ENCODE data around the gene GALNT16. TPM values are rescaled to one million over a fixed set of nuclear protein-coding genes. Genes with fewer than 3 reads are reported as not detected.
"Not testable (repeated sequence)": the region's sequence is repeated elsewhere in the genome, so short reads cannot be mapped to it uniquely, and the experiment has no call there.

GALNT16 gene
- total RNA-seq, 4 donors from 2014 or later: 2.1 to 4.6 (median 3.4) TPM

GRCh38 chr14:69374235-69374634, 114.3 kb downstream of the GALNT16 start:
- no peak for DNase-seq (ENCODE audit: low spot score in 2 of 2)
- no peaks in the 10 kb centered on the region for H3K4me1 ChIP-seq
- H3K4me3 ChIP-seq: no peak overlapping the region
- H3K36me3 ChIP-seq: peaks cover 37% of the 10 kb centered on the region
- TF ChIP-seq POLR2A (IDR thresholded peaks at IDR 0.05) (no peak), CTCF (IDR thresholded peaks at IDR 0.05) (no peak), EP300 (IDR thresholded peaks at IDR 0.05) (no peak), POLR2AphosphoS5 (IDR thresholded peaks at IDR 0.05) (no peak)
- H3K27me3 ChIP-seq: no peaks in the 10 kb centered on the region
- H3K9me3 ChIP-seq: no peaks in the 10 kb centered on the region
- no peak overlapping the region for H3K27ac ChIP-seq

DNA sequence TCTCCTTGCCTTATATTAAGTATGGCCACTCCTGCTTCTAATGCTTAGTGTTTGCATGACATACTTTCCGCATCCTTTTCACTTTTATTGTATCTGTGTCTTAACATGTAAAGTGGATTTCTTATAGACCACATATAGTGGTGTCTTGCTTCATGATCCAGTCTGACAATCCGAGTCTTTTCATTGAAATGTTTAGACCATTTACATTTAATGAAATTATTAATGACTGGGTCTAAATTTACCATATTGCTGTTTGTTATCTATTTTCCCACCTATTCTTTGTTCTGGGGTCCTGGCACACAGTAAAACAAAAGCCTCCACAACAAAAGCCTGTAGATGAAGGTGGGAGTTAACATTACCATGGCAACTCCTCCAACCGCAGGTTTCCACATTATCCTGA, 115.2 kb downstream of the GALNT16 start:
- H3K9me3 ChIP-seq: no peaks in the 10 kb centered on the region
- H3K4me1 ChIP-seq: no peaks in the 10 kb centered on the region
- no peak overlapping the region for H3K4me3 ChIP-seq
- H3K27me3 ChIP-seq: no peaks in the 10 kb centered on the region
- no peak for TF ChIP-seq CTCF (IDR thresholded peaks at IDR 0.05)
- no peak for TF ChIP-seq POLR2A (IDR thresholded peaks at IDR 0.05)
- no peak for TF ChIP-seq EP300 (IDR thresholded peaks at IDR 0.05)
- no peak for TF ChIP-seq POLR2AphosphoS5 (IDR thresholded peaks at IDR 0.05)
- no peak for DNase-seq (ENCODE audit: low spot score in 2 of 2)
- H3K27ac ChIP-seq: no peak overlapping the region
- H3K36me3 ChIP-seq: peaks cover 40% of the 10 kb centered on the region
- 98% methylated on average over 3 of the region's 3 CpGs for WGBS

GRCh38 chr14:69375722-69376121, 115.8 kb downstream of the GALNT16 start:
- Histone ChIP-seq H3K27me3 (no peaks in the 10 kb centered on the region), H3K36me3 (peaks cover 45% of the 10 kb centered on the region), H3K4me3 (no peak overlapping the region), H3K27ac (no peak overlapping the region), H3K9me3 (no peaks in the 10 kb centered on the region), H3K4me1 (no peaks in the 10 kb centered on the region)
- TF ChIP-seq CTCF (IDR thresholded peaks at IDR 0.05) (no peak), EP300 (IDR thresholded peaks at IDR 0.05) (no peak), POLR2A (IDR thresholded peaks at IDR 0.05) (no peak), POLR2AphosphoS5 (IDR thresholded peaks at IDR 0.05) (no peak)
- 97% methylated on average over 5 of the region's 5 CpGs for WGBS
- no peak for DNase-seq (ENCODE audit: low spot score in 2 of 2)

GRCh38 chr14:69376439-69376838, 116.5 kb downstream of the GALNT16 start:
- Histone ChIP-seq H3K4me1 (no peaks in the 10 kb centered on the region), H3K4me3 (no peak overlapping the region), H3K36me3 (peaks cover 45% of the 10 kb centered on the region), H3K9me3 (no peaks in the 10 kb centered on the region), H3K27me3 (no peaks in the 10 kb centered on the region), H3K27ac (no peak overlapping the region)
- no peak for TF ChIP-seq CTCF (IDR thresholded peaks at IDR 0.05)
- no peak for TF ChIP-seq EP300 (IDR thresholded peaks at IDR 0.05)
- TF ChIP-seq POLR2AphosphoS5 (IDR thresholded peaks at IDR 0.05): no peak
- TF ChIP-seq POLR2A (IDR thresholded peaks at IDR 0.05): no peak
- no peak for DNase-seq (ENCODE audit: low spot score in 2 of 2)

DNA sequence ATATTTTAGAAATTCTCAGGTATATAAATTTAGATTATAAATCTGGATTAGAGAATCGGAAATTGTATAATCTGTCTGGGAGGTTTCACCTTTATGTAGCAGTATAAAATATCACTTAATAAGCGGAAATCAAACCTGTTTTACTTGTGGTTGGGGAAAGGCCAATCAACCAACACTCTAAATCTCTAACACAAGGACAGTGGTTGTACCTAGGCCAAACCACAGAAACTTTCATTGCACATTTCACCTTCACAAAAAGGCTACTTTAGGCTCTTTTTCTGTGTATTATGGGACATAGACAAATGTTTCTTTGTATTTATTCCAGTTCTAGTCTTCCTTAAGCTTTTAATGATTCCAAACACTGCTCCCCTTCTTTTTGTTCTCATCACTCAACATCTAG, 118.3 kb downstream of the GALNT16 start:
- no peak overlapping the region for H3K4me3 ChIP-seq
- no peaks in the 10 kb centered on the region for H3K9me3 ChIP-seq
- no peaks in the 10 kb centered on the region for H3K27me3 ChIP-seq
- no peak overlapping the region for H3K27ac ChIP-seq
- H3K36me3 ChIP-seq: peaks cover 60% of the 10 kb centered on the region
- H3K4me1 ChIP-seq: no peaks in the 10 kb centered on the region
- DNase-seq (ENCODE audit: low spot score in 2 of 2): no peak
- TF ChIP-seq EP300 (IDR thresholded peaks at IDR 0.05) (no peak), POLR2A (IDR thresholded peaks at IDR 0.05) (no peak), POLR2AphosphoS5 (IDR thresholded peaks at IDR 0.05) (no peak)
- WGBS: 88% methylated on average over 2 of the region's 2 CpGs

DNA sequence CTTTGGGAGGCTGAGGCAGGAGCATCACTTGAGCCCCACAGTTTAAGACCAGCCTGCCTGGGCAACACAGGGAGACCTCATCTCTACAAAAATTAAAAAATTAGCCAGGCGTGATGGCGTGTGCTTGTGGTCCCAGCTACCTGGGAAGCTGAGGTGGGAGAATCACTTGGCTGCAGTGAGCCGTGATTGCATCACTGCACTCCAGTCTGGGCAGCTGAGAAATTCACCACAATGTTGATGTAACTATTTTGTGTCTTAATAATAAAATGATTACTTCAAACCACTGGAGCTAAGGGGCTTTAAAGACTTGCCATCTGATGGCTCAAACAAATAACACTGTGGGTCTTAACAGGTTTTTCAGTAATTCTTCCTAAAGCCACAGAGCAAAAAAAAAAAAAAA, 127.4 kb downstream of the GALNT16 start:
- Histone ChIP-seq H3K36me3 (peaks cover 62% of the 10 kb centered on the region), H3K27ac (no peak overlapping the region), H3K27me3 (no peaks in the 10 kb centered on the region), H3K4me3 (no peak overlapping the region), H3K9me3 (no peaks in the 10 kb centered on the region), H3K4me1 (no peaks in the 10 kb centered on the region)
- 94% methylated on average over 3 of the region's 3 CpGs for WGBS
- TF ChIP-seq CTCF (IDR thresholded peaks at IDR 0.05) (no peak), EP300 (IDR thresholded peaks at IDR 0.05) (no peak), POLR2AphosphoS5 (IDR thresholded peaks at IDR 0.05) (no peak)
- DNase-seq (ENCODE audit: low spot score in 2 of 2): no peak

DNA sequence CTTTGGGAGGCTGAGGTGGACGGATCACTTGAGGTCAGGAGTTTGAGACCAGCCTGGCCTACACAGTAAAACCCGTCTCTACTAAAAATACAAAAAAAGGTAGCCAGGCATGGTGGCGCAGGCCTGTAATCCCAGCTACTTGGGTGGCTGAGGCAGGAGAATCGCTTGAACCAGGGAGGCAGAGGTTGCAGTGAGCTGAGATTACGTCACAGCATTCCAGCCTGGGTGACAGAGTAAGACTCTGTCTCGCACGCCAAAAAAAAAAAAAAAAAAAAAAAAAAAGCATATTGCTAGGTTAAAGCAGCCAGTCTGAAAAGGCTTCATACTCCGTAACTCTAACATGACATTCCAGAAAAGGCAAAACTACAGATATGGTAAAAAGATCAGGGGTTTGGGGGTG, 131.4 kb downstream of the GALNT16 start:
- H3K27me3 ChIP-seq; H3K9me3 ChIP-seq; H3K4me3 ChIP-seq; DNase-seq (ENCODE audit: low spot score in 2 of 2); H3K27ac ChIP-seq: not testable (repeated sequence)
- 77% methylated on average over 8 of the region's 8 CpGs for WGBS
- H3K4me1 ChIP-seq: peaks cover 14% of the 10 kb centered on the region
- H3K36me3 ChIP-seq: peaks cover 73% of the 10 kb centered on the region

Data from suprapubic skin (tissue), 4 donors.